Muscle of leg (tissue), 11 donors: Measurements from ENCODE around the gene SHANK3. TPM values are rescaled to one million over a fixed set of nuclear protein-coding genes. Genes with fewer than 3 reads are reported as not detected.

Source experiments
- DNase-seq: peaks from one replicate; pipeline ENCODE4 v3.0.0; 2013
- H3K27ac ChIP-seq: one replicate; pipeline ENCODE4 v1.5.1; 2013; ENCODE audit warnings: mild to moderate bottlenecking, low read length, control low read depth
- H3K27me3 ChIP-seq: one replicate; pipeline ENCODE4 v1.6.1; 2013; ENCODE audit warnings: low read length; ENCODE audit not compliant: control insufficient read depth, insufficient read depth
- H3K36me3 ChIP-seq: one replicate; pipeline ENCODE4 v1.6.1; 2013; ENCODE audit warnings: low read length; ENCODE audit not compliant: control insufficient read depth, insufficient read depth
- H3K4me1 ChIP-seq: one replicate; pipeline ENCODE4 v1.6.1; 2013; ENCODE audit warnings: low read length; ENCODE audit not compliant: control insufficient read depth, insufficient read depth
- H3K4me3 ChIP-seq: one replicate; pipeline ENCODE4 v1.5.1; 2013; ENCODE audit warnings: low read length, control low read depth
- H3K9me3 ChIP-seq: replicated peaks from 2 replicates; pipeline ENCODE4 v1.6.1; 2013; ENCODE audit warnings: low read depth, low read length; ENCODE audit not compliant: control insufficient read depth
- WGBS: methylation state at CpG from one replicate; pipeline ENCODE4 v1.1.5; 2013; ENCODE audit warnings: missing lambda C conversion rate; ENCODE audit not compliant: insufficient coverage; 5-methylcytosine and 5-hydroxymethylcytosine counted together
- polyA plus RNA-seq, 8 donors: library from polyadenylated mRNA; unstranded; fragments of 120-200 nt; gene quantifications; one replicate each; pipeline versions ENCODE4 v1.2.1 to v1.2.3, GENCODE V29; 2013; ENCODE audit warnings: inconsistent platforms in 1 of 8, low replicate concordance in 1 of 8; ENCODE audit not compliant: insufficient read length in 8 of 8, insufficient read depth in 1 of 8
- total RNA-seq: library from RNA; stranded (reverse); fragments of 120-200 nt; gene quantifications from one replicate; pipeline ENCODE4 v1.2.4, GENCODE V29; 2013

The SHANK3 gene
- total and polyA plus RNA-seq, 9 donors, result 4.3 to 25.1 (median 15.5) TPM

DNA sequence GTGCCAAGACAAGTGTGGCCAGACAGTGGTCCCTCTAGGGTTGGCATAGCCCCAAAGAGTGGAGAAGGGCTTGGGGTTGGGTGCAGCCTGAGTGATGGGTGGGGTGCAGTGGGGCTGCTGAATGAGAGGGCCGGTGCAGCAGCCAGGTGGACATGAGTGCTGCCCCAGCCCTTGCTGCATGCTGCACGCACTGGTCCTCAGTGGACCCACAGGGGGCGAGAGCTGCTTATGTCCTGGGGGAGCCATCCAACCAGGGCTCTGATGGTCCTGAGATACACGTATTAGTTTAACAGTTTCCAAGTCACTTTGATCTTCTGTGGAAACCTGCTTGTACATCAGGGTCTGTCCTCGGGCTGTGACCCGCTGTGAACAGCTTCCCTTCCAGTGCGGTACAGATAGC lies 41.5 kb downstream of the SHANK3 start:
- Histone ChIP-seq H3K9me3 (no peaks in the 10 kb centered on the region), H3K27me3 (peaks cover 4% of the 10 kb centered on the region), H3K4me1 (peaks cover 25% of the 10 kb centered on the region), H3K27ac (no peak overlapping the region), H3K36me3 (peaks cover 4% of the 10 kb centered on the region), H3K4me3 (no peak overlapping the region)
- no peak for DNase-seq
- 78% methylated on average over 4 of the region's 7 CpGs for WGBS

GRCh38 chr22:50714631-50715179 lies 42.1 kb downstream of the SHANK3 start:
- 89% methylated on average over 22 of the region's 22 CpGs for WGBS
- Histone ChIP-seq H3K27ac (no peak overlapping the region), H3K4me1 (peaks cover 25% of the 10 kb centered on the region), H3K36me3 (peaks cover under 1% of the 10 kb centered on the region), H3K27me3 (peaks cover 10% of the 10 kb centered on the region), H3K9me3 (no peaks in the 10 kb centered on the region), H3K4me3 (no peak overlapping the region)
- DNase-seq, result no peak

DNA sequence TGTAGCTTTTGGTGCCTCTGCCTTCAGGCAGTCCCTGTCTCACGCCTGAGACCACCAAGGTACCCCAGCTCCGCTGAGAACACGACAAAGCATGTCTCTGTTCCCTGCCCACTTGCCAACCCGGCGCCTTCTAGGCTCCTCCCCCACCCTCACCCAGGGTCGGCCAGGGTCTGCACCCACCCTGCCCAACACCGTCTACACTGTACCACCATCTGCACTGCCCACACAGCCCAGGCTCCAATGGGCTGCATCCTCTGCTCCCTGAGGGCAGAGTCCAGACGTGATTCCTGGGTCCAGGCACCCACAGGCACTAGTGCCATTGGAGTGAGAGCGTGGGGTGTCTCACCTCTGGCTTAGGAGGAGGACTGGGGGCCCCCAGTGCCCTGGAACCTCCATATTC lies 42.6 kb downstream of the SHANK3 start:
- H3K27ac ChIP-seq, result no peak overlapping the region
- peaks cover 25% of the 10 kb centered on the region for H3K4me1 ChIP-seq
- H3K9me3 ChIP-seq, result no peaks in the 10 kb centered on the region
- 78% methylated on average over 8 of the region's 9 CpGs for WGBS
- no peak overlapping the region for H3K4me3 ChIP-seq
- no peaks in the 10 kb centered on the region for H3K36me3 ChIP-seq
- peaks cover 14% of the 10 kb centered on the region for H3K27me3 ChIP-seq
- DNase-seq, result no peak

DNA sequence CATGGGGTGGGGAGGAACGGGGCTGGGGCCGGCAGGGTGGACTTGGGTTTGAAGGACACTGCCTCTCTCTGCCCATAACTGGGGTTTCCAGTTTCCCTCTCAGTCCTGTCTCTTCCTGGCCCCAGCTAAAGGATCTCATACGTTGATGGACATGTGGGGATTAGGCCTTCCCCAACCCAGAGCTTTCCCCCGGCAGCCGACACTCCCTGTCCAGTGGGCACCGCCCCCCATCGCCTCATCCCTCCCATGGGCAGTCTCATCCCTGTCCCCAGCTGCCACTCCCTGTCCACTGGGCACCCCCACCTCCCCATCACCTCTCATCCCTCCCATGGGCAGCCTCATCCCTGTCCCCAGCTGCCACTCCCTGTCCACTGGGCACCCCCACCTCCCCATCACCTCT lies 43.2 kb downstream of the SHANK3 start:
- H3K4me1 ChIP-seq, result peaks cover 25% of the 10 kb centered on the region
- peaks cover 14% of the 10 kb centered on the region for H3K27me3 ChIP-seq
- no peak overlapping the region for H3K4me3 ChIP-seq
- H3K9me3 ChIP-seq, result no peaks in the 10 kb centered on the region
- H3K27ac ChIP-seq, result no peak overlapping the region
- WGBS, result 77% methylated on average over 5 of the region's 7 CpGs
- no peak for DNase-seq
- no peaks in the 10 kb centered on the region for H3K36me3 ChIP-seq

DNA sequence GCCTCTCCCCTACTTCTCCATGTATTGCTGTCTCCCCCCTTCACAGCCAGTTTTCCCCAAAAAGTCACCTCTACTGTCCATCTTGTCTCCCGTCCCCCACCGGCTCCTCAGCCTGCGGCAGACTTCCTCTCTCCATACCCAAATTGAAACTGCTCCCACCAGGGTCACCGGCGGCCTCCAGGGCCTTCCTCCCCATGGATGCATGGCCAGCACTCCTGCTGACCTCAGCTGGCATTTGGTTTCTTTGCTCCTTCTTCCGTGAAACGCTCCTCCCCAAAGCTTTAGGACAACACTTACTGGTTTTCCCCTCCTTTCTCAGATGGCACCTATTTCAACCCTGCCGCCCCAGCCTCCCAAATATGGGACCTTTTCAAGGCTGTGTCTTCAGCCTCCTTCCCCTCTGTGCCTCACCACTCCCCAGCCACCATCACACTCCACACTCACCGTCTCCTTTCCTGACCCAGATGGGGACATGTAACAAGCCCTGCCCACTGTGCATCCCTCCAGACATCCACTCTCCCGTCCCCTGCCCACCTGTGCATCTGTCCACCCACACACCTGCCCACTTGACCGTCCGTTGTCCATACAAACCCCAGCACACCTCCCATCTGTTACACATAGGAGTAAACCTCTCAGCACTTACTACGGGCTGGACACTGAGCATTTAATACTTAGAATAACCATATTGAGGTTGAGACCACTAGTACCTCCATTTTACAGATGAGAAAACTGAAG lies 43.8 kb downstream of the SHANK3 start:
- H3K4me3 ChIP-seq, result no peak overlapping the region
- no peaks in the 10 kb centered on the region for H3K9me3 ChIP-seq
- H3K27me3 ChIP-seq, result peaks cover 21% of the 10 kb centered on the region
- 87% methylated on average over 12 of the region's 13 CpGs for WGBS
- no peaks in the 10 kb centered on the region for H3K36me3 ChIP-seq
- H3K4me1 ChIP-seq, result peaks cover 25% of the 10 kb centered on the region
- DNase-seq, result no peak
- no peak overlapping the region for H3K27ac ChIP-seq

DNA sequence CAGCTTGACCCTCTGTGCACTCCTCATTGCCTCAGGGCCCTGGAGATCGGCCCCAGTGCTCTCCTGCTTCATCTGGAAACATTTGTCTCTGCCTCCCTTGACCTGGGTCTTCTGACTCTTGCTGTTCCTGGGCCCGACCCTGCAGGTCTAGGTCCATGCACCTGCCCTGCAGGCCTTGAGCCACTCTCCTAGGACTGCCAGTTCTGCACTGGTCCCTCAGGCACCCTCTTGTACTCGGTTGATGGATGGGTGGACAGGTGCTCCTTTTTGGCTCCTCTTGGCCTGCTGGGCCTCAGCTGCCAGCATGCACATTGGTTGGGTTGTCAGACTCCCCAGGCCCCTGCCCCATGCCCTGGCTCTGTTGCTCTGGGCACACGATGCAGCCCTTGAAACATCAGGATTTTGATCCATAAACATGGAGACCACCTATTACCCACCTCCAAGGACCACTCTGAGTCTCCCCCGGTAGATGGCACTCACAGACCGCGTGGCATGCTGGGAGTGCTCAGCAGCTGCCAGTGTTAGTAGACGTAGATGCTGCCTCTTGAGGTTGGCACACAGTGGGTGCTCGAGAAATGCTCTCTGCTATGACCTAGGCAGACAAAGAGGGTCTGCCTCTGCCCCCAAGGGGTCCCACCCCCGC lies 45.2 kb downstream of the SHANK3 start:
- Histone ChIP-seq H3K4me1 (peaks cover 17% of the 10 kb centered on the region), H3K27ac (no peak overlapping the region), H3K36me3 (no peaks in the 10 kb centered on the region), H3K27me3 (peaks cover 28% of the 10 kb centered on the region), H3K9me3 (no peaks in the 10 kb centered on the region), H3K4me3 (no peak overlapping the region)
- peak; percentile 43 for DNase-seq
- 72% methylated on average over 9 of the region's 10 CpGs for WGBS

- no peaks in the 10 kb centered on the region for H3K36me3 ChIP-seq
- H3K27me3 ChIP-seq, result peaks cover 28% of the 10 kb centered on the region
- no peak overlapping the region for H3K4me3 ChIP-seq
- H3K4me1 ChIP-seq, result peaks cover 17% of the 10 kb centered on the region
- H3K9me3 ChIP-seq, result no peaks in the 10 kb centered on the region
- H3K27ac ChIP-seq, result no peak overlapping the region
- 90% methylated on average over 8 of the region's 10 CpGs for WGBS
- no peak for DNase-seq
Measured at GRCh38 chr22:50718352-50718709, 45.7 kb downstream of the SHANK3 start.

GRCh38 chr22:50719814-50720300 lies 47.2 kb downstream of the SHANK3 start:
- peaks cover 9% of the 10 kb centered on the region for H3K4me1 ChIP-seq
- no peaks in the 10 kb centered on the region for H3K36me3 ChIP-seq
- H3K4me3 ChIP-seq, result no peak overlapping the region
- WGBS, result 17% methylated on average over 23 of the region's 40 CpGs
- DNase-seq, result no peak
- no peaks in the 10 kb centered on the region for H3K9me3 ChIP-seq
- no peak overlapping the region for H3K27ac ChIP-seq
- H3K27me3 ChIP-seq, result peaks cover 28% of the 10 kb centered on the region

GRCh38 chr22:50720301-50721256 lies 48.0 kb downstream of the SHANK3 start:
- Histone ChIP-seq H3K36me3 (peaks cover 2% of the 10 kb centered on the region), H3K4me1 (peaks cover 9% of the 10 kb centered on the region), H3K9me3 (no peaks in the 10 kb centered on the region), H3K4me3 (no peak overlapping the region), H3K27me3 (peaks cover 28% of the 10 kb centered on the region), H3K27ac (no peak overlapping the region)
- no peak for DNase-seq
- WGBS, result 21% methylated on average over 127 of the region's 132 CpGs
